Liver (tissue), 3 donors: ENCODE data around the gene DRC1.

Source experiments
- CTCF ChIP-seq: fragments of 150-350 bp; IDR thresholded peaks from 2 replicates; pipeline ENCODE4 v1.5.1; 2017; ENCODE audit warnings: improper control_type of control experiment, low read depth, low read length; ENCODE audit not compliant: missing input control
- MAX ChIP-seq: IDR thresholded peaks from 2 replicates; pipeline ENCODE4 v1.6.1; 2016; ENCODE audit warnings: antibody characterized with exemption
- RAD21 ChIP-seq, 2 donors: IDR thresholded peaks; 2 replicates each; pipeline ENCODE4 v1.6.1; 2016; ENCODE audit warnings: antibody characterized with exemption in 2 of 2, mild to moderate bottlenecking in 2 of 2
- RXRA ChIP-seq, 2 donors: IDR thresholded peaks; 2 replicates each; pipeline ENCODE4 v1.6.1; 2017 to 2018; ENCODE audit warnings: antibody characterized with exemption in 2 of 2, mild to moderate bottlenecking in 1 of 2
- SP1 ChIP-seq: IDR thresholded peaks from 2 replicates; pipeline ENCODE4 v1.6.1; 2018; ENCODE audit warnings: antibody characterized with exemption, mild to moderate bottlenecking
- TAF1 ChIP-seq: conservative IDR thresholded peaks from 2 replicates; pipeline ENCODE4 v1.6.1; 2016; ENCODE audit warnings: antibody characterized with exemption, mild to moderate bottlenecking
- TF ChIP-seq, protein P1 (sequence below): IDR thresholded peaks from 2 replicates; pipeline ENCODE4 v1.6.1; 2016; ENCODE audit warnings: antibody characterized with exemption
- TF ChIP-seq, protein P2 (sequence below): IDR thresholded peaks from 2 replicates; pipeline ENCODE4 v1.6.1; 2016; ENCODE audit warnings: antibody characterized with exemption, mild to moderate bottlenecking
- donor health status: healthy.
- donor health status: healthy.

DNA sequence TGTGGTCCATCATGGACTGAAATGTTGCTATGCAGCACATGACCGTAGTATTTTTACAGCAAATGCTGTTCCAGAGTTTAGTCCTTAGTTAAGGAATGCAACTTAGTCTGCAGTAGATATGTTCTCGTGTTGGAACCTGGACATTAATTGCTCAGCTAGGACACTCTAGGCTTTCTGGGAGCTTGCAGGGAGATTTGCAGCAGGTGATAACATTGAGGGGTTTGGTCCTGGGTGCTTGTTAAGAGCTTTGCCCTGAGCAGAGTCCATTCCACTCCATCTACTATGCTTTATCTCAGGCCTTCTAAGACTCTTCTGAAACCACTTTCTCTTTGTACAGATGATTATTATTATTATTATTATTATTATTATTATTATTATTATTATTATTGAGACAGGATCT is 27.1 kb downstream of the DRC1 start:
- TF ChIP-seq MAX, result no peak
- TF ChIP-seq CTCF, result no peak
- TF ChIP-seq RXRA (IDR thresholded peaks at IDR 0.05), result no peak
- TF ChIP-seq, protein P1, sequence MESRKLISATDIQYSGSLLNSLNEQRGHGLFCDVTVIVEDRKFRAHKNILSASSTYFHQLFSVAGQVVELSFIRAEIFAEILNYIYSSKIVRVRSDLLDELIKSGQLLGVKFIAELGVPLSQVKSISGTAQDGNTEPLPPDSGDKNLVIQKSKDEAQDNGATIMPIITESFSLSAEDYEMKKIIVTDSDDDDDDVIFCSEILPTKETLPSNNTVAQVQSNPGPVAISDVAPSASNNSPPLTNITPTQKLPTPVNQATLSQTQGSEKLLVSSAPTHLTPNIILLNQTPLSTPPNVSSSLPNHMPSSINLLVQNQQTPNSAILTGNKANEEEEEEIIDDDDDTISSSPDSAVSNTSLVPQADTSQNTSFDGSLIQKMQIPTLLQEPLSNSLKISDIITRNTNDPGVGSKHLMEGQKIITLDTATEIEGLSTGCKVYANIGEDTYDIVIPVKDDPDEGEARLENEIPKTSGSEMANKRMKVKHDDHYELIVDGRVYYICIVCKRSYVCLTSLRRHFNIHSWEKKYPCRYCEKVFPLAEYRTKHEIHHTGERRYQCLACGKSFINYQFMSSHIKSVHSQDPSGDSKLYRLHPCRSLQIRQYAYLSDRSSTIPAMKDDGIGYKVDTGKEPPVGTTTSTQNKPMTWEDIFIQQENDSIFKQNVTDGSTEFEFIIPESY, result no peak
- TF ChIP-seq, protein P2, sequence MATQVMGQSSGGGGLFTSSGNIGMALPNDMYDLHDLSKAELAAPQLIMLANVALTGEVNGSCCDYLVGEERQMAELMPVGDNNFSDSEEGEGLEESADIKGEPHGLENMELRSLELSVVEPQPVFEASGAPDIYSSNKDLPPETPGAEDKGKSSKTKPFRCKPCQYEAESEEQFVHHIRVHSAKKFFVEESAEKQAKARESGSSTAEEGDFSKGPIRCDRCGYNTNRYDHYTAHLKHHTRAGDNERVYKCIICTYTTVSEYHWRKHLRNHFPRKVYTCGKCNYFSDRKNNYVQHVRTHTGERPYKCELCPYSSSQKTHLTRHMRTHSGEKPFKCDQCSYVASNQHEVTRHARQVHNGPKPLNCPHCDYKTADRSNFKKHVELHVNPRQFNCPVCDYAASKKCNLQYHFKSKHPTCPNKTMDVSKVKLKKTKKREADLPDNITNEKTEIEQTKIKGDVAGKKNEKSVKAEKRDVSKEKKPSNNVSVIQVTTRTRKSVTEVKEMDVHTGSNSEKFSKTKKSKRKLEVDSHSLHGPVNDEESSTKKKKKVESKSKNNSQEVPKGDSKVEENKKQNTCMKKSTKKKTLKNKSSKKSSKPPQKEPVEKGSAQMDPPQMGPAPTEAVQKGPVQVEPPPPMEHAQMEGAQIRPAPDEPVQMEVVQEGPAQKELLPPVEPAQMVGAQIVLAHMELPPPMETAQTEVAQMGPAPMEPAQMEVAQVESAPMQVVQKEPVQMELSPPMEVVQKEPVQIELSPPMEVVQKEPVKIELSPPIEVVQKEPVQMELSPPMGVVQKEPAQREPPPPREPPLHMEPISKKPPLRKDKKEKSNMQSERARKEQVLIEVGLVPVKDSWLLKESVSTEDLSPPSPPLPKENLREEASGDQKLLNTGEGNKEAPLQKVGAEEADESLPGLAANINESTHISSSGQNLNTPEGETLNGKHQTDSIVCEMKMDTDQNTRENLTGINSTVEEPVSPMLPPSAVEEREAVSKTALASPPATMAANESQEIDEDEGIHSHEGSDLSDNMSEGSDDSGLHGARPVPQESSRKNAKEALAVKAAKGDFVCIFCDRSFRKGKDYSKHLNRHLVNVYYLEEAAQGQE, result no peak
- TF ChIP-seq RAD21 (IDR thresholded peaks at IDR 0.05), result no peak
- TF ChIP-seq TAF1, result no peak
- no peak for TF ChIP-seq SP1
